Testis (tissue), 2 donors: ENCODE measurements around the gene SPI1.

Source experiments
- POLR2A ChIP-seq: fragments of 450-650 bp; IDR thresholded peaks from one replicate; pipeline ENCODE4 v1.6.1; 2017; ENCODE audit warnings: antibody characterized with exemption, mild to moderate bottlenecking, moderate library complexity
- TF ChIP-seq, protein P1 (sequence below), 3 experiments: fragments of 450-650 bp in 2 of 3; fragments of 200-600 bp in 1 of 3; sonication (generic) in 1 of 3; IDR thresholded peaks; one replicate each; pipeline ENCODE4 v1.5.1; 2016 to 2019; ENCODE audit warnings: antibody characterized with exemption in 3 of 3, mild to moderate bottlenecking in 2 of 3, moderate library complexity in 1 of 3

DNA sequence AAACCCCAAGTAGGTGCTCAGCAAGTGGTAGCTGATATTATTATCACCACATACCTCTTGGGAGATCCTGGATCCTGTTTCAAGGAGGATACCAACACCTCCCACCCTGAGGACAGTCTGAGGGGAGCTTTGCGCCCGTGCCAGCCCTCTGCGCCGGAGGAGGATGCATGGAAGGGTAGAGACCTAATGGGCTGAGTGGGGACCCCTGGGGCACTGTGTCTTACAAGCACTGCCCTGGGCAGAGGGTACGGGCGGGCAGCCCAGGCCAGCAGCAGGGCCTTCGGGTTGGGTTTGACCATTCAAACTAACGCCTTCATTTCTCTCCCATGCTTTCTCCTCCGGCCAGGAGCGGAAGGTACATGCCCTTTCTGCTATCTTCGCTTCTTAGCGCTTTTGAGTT lies 52.1 kb downstream of the SPI1 start:
- TF ChIP-seq, protein P1, sequence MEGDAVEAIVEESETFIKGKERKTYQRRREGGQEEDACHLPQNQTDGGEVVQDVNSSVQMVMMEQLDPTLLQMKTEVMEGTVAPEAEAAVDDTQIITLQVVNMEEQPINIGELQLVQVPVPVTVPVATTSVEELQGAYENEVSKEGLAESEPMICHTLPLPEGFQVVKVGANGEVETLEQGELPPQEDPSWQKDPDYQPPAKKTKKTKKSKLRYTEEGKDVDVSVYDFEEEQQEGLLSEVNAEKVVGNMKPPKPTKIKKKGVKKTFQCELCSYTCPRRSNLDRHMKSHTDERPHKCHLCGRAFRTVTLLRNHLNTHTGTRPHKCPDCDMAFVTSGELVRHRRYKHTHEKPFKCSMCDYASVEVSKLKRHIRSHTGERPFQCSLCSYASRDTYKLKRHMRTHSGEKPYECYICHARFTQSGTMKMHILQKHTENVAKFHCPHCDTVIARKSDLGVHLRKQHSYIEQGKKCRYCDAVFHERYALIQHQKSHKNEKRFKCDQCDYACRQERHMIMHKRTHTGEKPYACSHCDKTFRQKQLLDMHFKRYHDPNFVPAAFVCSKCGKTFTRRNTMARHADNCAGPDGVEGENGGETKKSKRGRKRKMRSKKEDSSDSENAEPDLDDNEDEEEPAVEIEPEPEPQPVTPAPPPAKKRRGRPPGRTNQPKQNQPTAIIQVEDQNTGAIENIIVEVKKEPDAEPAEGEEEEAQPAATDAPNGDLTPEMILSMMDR (IDR thresholded peaks at IDR 0.05), result no peak
- no peak for TF ChIP-seq POLR2A
